ENCODE results near the gene ZC3H12D. TPM values are rescaled to one million over a fixed set of nuclear protein-coding genes. Genes with fewer than 3 reads are reported as not detected.

Gene ZC3H12D
- polyA plus RNA-seq, 3 donors = 0.96 to 4.7 (median 1.2) TPM

DNA sequence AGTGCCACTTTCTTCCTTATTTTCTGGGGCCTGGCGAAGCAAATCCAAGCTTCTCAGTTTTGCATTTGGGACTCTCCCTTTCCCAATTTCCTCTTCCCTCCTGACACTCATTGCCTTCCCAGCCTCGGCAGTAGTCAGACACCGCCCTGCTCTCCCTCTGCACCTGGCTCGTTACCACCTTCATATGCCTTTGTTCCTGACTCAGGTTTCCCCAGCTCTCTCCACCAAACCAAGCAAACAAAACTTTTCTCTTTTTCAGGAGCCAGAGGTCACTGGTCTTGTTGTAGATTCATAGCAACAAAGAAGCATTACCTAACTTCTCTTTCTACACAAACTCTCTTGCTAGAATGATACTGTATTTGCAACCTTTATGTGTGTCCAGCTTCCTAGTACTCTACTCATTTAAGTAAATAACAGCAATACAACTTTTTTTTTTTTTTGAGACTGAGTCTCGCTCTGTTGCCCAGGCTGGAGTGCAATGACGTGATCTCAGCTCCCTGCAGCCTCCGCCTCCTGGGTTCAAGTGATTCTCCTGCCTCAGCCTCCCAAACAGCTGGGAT, 9.0 kb upstream of the ZC3H12D start:
- H3K27ac ChIP-seq (ENCODE audit: low read depth in 1 of 2, low read length in 2 of 2) = no peak overlapping the region
- peaks cover 0 to 4% of the 10 kb centered on the region in 2 donors for H3K36me3 ChIP-seq (replicated peaks in 1 of 2; ENCODE audit: control insufficient read depth in 1 of 2, insufficient read depth in 2 of 2, low read length in 2 of 2)
- no peaks in the 10 kb centered on the region for H3K4me1 ChIP-seq (ENCODE audit: control insufficient read depth in 1 of 2, insufficient read depth in 2 of 2, low read length in 2 of 2)
- no peak overlapping the region for H2AFZ ChIP-seq (ENCODE audit: insufficient read depth, low read depth, low read length, poor library complexity, severe bottlenecking)
- no peaks in the 10 kb centered on the region for H3K27me3 ChIP-seq (ENCODE audit: control insufficient read depth in 2 of 2, insufficient read depth in 2 of 2, low read length in 2 of 2)
- H3K79me2 ChIP-seq (ENCODE audit: insufficient read depth, low read length) = no peaks in the 10 kb centered on the region
- 71% methylated on average over 4 of the region's 7 CpGs for WGBS (ENCODE audit: insufficient coverage)
- H3K4me3 Mint-ChIP-seq = no peak overlapping the region
- H3K9ac ChIP-seq (ENCODE audit: insufficient read depth, low read length, poor library complexity, severe bottlenecking) = no peak overlapping the region
- H3K4me2 ChIP-seq (replicated peaks; ENCODE audit: extremely low read depth, low read length, poor library complexity, severe bottlenecking) = no peak overlapping the region
- no peak for DNase-seq
- peaks cover 14% of the 10 kb centered on the region for H3K4me1 Mint-ChIP-seq
- peaks cover 0 to 1% (median 0%) of the 10 kb centered on the region in 3 donors for H3K27me3 Mint-ChIP-seq (ENCODE audit: low read depth in 3 of 3)
- H3K9me3 ChIP-seq (replicated peaks in 1 of 2; ENCODE audit: control insufficient read depth in 1 of 2, insufficient read depth in 1 of 2, low read length in 2 of 2) = no peaks in the 10 kb centered on the region
- H3K27ac Mint-ChIP-seq = peak overlapping the region in 2 of 7 donors; percentile 44 to 66
- TF ChIP-seq, protein P1, sequence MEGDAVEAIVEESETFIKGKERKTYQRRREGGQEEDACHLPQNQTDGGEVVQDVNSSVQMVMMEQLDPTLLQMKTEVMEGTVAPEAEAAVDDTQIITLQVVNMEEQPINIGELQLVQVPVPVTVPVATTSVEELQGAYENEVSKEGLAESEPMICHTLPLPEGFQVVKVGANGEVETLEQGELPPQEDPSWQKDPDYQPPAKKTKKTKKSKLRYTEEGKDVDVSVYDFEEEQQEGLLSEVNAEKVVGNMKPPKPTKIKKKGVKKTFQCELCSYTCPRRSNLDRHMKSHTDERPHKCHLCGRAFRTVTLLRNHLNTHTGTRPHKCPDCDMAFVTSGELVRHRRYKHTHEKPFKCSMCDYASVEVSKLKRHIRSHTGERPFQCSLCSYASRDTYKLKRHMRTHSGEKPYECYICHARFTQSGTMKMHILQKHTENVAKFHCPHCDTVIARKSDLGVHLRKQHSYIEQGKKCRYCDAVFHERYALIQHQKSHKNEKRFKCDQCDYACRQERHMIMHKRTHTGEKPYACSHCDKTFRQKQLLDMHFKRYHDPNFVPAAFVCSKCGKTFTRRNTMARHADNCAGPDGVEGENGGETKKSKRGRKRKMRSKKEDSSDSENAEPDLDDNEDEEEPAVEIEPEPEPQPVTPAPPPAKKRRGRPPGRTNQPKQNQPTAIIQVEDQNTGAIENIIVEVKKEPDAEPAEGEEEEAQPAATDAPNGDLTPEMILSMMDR (IDR thresholded peaks at IDR 0.05) = no peak
- H3K4me3 ChIP-seq (replicated peaks in 1 of 3; ENCODE audit: low read depth in 2 of 3, low read length in 3 of 3) = no peak overlapping the region
- intact Hi-C loops (cut with micrococcal nuclease) = no loop called here
- no peaks in the 10 kb centered on the region for H3K9me3 Mint-ChIP-seq
- no peaks in the 10 kb centered on the region for H4K20me1 ChIP-seq (ENCODE audit: insufficient read depth, low read length)
- H3K36me3 Mint-ChIP-seq = peaks cover 2 to 8% of the 10 kb centered on the region in 2 donors

DNA sequence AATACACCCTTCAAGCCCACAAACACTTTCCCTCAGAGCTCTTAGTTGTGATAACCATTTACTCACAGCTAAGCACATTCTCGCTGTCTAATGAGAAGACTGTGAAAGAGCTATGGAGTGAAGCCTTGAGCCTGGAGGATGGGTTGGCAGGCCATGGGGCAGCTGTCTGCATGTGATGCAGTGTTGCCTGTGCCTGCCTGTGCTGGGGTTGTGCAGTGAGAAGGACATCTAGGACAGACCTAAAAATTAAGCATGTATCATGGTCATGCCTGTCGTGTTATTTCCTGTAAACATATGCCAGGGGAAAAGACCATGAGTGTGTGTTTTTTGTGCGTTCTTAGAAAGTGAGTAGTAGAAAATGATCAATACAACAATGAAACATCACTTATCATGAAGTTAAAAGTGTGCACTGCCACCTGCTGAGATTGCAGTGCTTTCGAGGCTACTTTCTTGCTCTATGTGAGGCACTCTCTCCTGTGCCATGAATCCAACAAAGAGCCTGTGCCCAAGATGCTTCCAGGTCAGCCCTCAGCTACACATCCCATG, 8.1 kb upstream of the ZC3H12D start:
- WGBS (ENCODE audit: insufficient coverage) = 90% methylated on average over 1 of the region's 4 CpGs
- Mint-ChIP-seq H3K9me3 (no peaks in the 10 kb centered on the region), H3K27ac (no peak overlapping the region), H3K4me1 (peaks cover 19% of the 10 kb centered on the region), H3K36me3 (peaks cover 2 to 8% of the 10 kb centered on the region in 2 donors), H3K27me3 (ENCODE audit: low read depth in 3 of 3) (peaks cover 0 to 2% (median 1%) of the 10 kb centered on the region in 3 donors), H3K4me3 (no peak overlapping the region)
- H3K9ac ChIP-seq (ENCODE audit: insufficient read depth, low read length, poor library complexity, severe bottlenecking) = no peak overlapping the region
- H2AFZ ChIP-seq (ENCODE audit: insufficient read depth, low read depth, low read length, poor library complexity, severe bottlenecking) = no peak overlapping the region
- TF ChIP-seq, protein P1 (IDR thresholded peaks at IDR 0.05) = no peak
- H3K79me2 ChIP-seq (ENCODE audit: insufficient read depth, low read length) = no peaks in the 10 kb centered on the region
- H3K4me2 ChIP-seq (replicated peaks; ENCODE audit: extremely low read depth, low read length, poor library complexity, severe bottlenecking) = no peak overlapping the region
- H3K27ac ChIP-seq (ENCODE audit: low read depth in 1 of 2, low read length in 2 of 2) = no peak overlapping the region
- H3K36me3 ChIP-seq (replicated peaks in 1 of 2; ENCODE audit: control insufficient read depth in 1 of 2, insufficient read depth in 2 of 2, low read length in 2 of 2) = peaks cover 0 to 4% of the 10 kb centered on the region in 2 donors
- no peaks in the 10 kb centered on the region for H4K20me1 ChIP-seq (ENCODE audit: insufficient read depth, low read length)
- intact Hi-C loops (cut with micrococcal nuclease) = no loop called here
- H3K27me3 ChIP-seq (ENCODE audit: control insufficient read depth in 2 of 2, insufficient read depth in 2 of 2, low read length in 2 of 2) = no peaks in the 10 kb centered on the region
- no peak overlapping the region for H3K4me3 ChIP-seq (replicated peaks in 1 of 3; ENCODE audit: low read depth in 2 of 3, low read length in 3 of 3)
- H3K4me1 ChIP-seq (ENCODE audit: control insufficient read depth in 1 of 2, insufficient read depth in 2 of 2, low read length in 2 of 2) = no peaks in the 10 kb centered on the region
- no peaks in the 10 kb centered on the region for H3K9me3 ChIP-seq (replicated peaks in 1 of 2; ENCODE audit: control insufficient read depth in 1 of 2, insufficient read depth in 1 of 2, low read length in 2 of 2)
- no peak for DNase-seq
